SK-N-MC (cell line): Measurements from ENCODE around the gene COQ3.

Experiments
- EZH2 ChIP-seq: fragments of 200-600 bp; sonication (generic); IDR thresholded peaks from one replicate; pipeline ENCODE4 v1.6.1; 2017; ENCODE audit warnings: antibody characterized with exemption
- FOXP2 ChIP-seq: optimal IDR thresholded peaks from 2 replicates; pipeline ENCODE3; 2011; ENCODE audit warnings: mild to moderate bottlenecking, moderate library complexity; ENCODE audit not compliant: insufficient read depth; ENCODE audit errors: extremely low read length, control extremely low read depth
- POLR2AphosphoS5 ChIP-seq: IDR thresholded peaks from 2 replicates; pipeline ENCODE4 v1.6.1; 2012; ENCODE audit warnings: mild to moderate bottlenecking, low read depth, low read length, borderline replicate concordance

DNA sequence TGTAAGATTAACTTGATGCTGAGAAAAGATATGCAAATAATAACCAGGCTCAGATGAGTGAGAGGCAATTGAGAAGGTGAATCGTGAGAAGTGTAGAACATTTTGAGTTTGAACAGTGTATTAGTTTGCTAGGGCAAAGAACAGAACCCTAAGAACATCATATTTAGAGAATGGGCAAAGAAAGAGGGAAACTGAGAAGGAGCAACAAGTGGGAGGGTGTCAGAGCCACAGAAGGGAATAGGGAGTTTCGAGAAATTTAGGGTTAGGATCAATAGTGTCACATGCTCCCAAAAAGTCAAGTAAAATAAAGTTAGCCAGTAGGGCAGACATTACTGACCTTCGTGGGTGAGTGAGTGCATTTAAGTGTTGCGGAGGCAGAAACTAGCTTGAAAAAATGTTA is 39.0 kb downstream of the COQ3 start:
- TF ChIP-seq EZH2: no peak
- TF ChIP-seq POLR2AphosphoS5: no peak
- TF ChIP-seq FOXP2: no peak
